C4-2B (cell line): ENCODE results near the gene PYROXD2.

Source experiments
- ZFX ChIP-seq: fragments of 450-650 bp; IDR thresholded peaks from 2 replicates; pipeline ENCODE4 v1.6.1; 2017
- TF ChIP-seq, protein P1 (sequence below): fragments of 450-650 bp; conservative IDR thresholded peaks from 2 replicates; pipeline ENCODE4 v1.5.1; 2017; ENCODE audit warnings: mild to moderate bottlenecking

DNA sequence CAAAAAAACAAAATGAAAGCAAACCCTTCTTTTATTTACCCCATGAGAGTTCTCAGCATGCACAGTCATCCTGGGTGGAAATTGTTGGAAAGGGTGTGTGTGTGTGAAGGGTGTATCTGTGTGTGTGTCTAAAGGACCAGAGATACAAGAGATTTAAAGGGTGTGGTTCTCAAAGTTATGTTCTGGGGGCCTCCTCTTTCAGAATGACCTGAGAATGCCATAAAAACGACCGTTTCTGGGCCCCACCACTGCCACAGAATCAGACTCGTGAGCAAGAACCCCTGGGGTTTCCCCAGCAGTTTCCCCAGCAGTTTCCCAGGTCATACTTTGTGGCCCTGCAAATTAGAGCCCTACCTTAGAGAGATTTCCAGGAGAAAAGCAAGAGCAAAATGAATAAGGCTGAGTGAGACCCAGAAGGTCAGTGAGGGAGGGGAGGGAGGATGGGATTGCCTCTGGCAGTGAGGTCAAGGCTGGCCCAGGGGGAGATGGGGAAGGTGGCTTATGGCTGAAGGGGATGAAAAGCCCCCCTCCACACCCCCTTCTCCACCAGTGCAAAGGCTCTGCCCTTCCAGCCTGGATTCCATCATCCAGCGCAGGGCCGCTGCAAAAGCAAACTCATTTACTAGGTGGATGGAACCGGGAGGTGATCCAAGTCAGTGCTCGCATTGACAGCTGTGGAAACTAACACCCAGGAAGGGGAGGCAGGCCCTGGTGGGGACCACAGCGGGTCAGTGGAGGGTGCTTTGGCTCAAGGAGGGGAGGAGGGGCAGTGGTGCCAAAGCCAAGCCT, 10.2 kb downstream of the PYROXD2 start:
- TF ChIP-seq, protein P1, sequence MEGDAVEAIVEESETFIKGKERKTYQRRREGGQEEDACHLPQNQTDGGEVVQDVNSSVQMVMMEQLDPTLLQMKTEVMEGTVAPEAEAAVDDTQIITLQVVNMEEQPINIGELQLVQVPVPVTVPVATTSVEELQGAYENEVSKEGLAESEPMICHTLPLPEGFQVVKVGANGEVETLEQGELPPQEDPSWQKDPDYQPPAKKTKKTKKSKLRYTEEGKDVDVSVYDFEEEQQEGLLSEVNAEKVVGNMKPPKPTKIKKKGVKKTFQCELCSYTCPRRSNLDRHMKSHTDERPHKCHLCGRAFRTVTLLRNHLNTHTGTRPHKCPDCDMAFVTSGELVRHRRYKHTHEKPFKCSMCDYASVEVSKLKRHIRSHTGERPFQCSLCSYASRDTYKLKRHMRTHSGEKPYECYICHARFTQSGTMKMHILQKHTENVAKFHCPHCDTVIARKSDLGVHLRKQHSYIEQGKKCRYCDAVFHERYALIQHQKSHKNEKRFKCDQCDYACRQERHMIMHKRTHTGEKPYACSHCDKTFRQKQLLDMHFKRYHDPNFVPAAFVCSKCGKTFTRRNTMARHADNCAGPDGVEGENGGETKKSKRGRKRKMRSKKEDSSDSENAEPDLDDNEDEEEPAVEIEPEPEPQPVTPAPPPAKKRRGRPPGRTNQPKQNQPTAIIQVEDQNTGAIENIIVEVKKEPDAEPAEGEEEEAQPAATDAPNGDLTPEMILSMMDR: no peak
- TF ChIP-seq ZFX: no peak
